Adipocyte (in vitro differentiated cells): ENCODE measurements around the gene IFNL1.
"Not testable (repeated sequence)": the region's sequence is repeated elsewhere in the genome, so short reads cannot be mapped to it uniquely, and the experiment has no call there.

Source experiments
- DNase-seq: peaks from one replicate; pipeline ENCODE4 v3.0.0-alpha.2; 2015; ENCODE audit warnings: low read depth
- H3K27me3 ChIP-seq: replicated peaks from 2 replicates; pipeline ENCODE4 v1.7.0; 2013; ENCODE audit warnings: mild to moderate bottlenecking, low read length, moderate library complexity; ENCODE audit not compliant: control insufficient read depth, insufficient read depth
- H3K36me3 ChIP-seq: 2 replicates; pipeline ENCODE4 v1.7.0; 2013; ENCODE audit warnings: low read length, mild to moderate bottlenecking, moderate library complexity; ENCODE audit not compliant: control insufficient read depth, insufficient read depth, severe bottlenecking
- H3K4me1 ChIP-seq: 2 replicates; pipeline ENCODE4 v1.7.0; 2013; ENCODE audit warnings: mild to moderate bottlenecking, low read length, moderate library complexity; ENCODE audit not compliant: control insufficient read depth, insufficient read depth
- H3K4me3 ChIP-seq: 2 replicates; pipeline ENCODE4 v1.7.0; 2013; ENCODE audit warnings: mild to moderate bottlenecking, low read length, moderate library complexity
- H3K9ac ChIP-seq: 2 replicates; pipeline ENCODE4 v1.7.0; 2013; ENCODE audit warnings: mild to moderate bottlenecking, low read length, moderate library complexity
- H3K9me3 ChIP-seq: 2 replicates; pipeline ENCODE4 v1.7.0; 2013; ENCODE audit warnings: mild to moderate bottlenecking, low read length, moderate library complexity; ENCODE audit not compliant: control insufficient read depth

Gene IFNL1

GRCh38 chr19:39340156-39340555 is 43.9 kb downstream of the IFNL1 start:
- not testable (repeated sequence) for H3K9ac ChIP-seq, H3K9me3 ChIP-seq, H3K36me3 ChIP-seq, H3K27me3 ChIP-seq, H3K4me3 ChIP-seq, DNase-seq
- H3K4me1 ChIP-seq: peaks cover 19% of the 10 kb centered on the region

GRCh38 chr19:39341129-39341718 is 45.0 kb downstream of the IFNL1 start:
- Histone ChIP-seq H3K36me3 (peaks cover 3% of the 10 kb centered on the region), H3K27me3 (no peaks in the 10 kb centered on the region), H3K4me1 (peaks cover 27% of the 10 kb centered on the region), H3K9ac (peak overlapping the region; percentile 94), H3K4me3 (peak overlapping the region; percentile 96), H3K9me3 (no peaks in the 10 kb centered on the region)
- DNase-seq: peak; percentile 67

GRCh38 chr19:39341719-39342604 is 45.8 kb downstream of the IFNL1 start, which contains the start of gene SAMD4B:
TSS of gene SAMD4B (plus strand) at chr19:39342421. CDS start at chr19:39356894, 14,473 bp downstream.
- H3K4me3 ChIP-seq: peak within 1 kb of the TSS; percentile 96
- peaks cover 31% of the 10 kb centered on the region for H3K4me1 ChIP-seq
- H3K9me3 ChIP-seq: no peaks in the 10 kb centered on the region
- peak within 1 kb of the TSS; percentile 94 for H3K9ac ChIP-seq
- H3K27me3 ChIP-seq: no peaks in the 10 kb centered on the region
- H3K36me3 ChIP-seq: peaks cover 3% of the 10 kb centered on the region
- DNase-seq: peak; percentile 99

GRCh38 chr19:39342647-39343305 is 46.6 kb downstream of the IFNL1 start:
- Histone ChIP-seq H3K4me3 (peak overlapping the region; percentile 90), H3K9me3 (no peaks in the 10 kb centered on the region), H3K27me3 (no peaks in the 10 kb centered on the region), H3K36me3 (peaks cover 3% of the 10 kb centered on the region), H3K4me1 (peaks cover 40% of the 10 kb centered on the region), H3K9ac (peak overlapping the region; percentile 91)
- peak; percentile 59 for DNase-seq

GRCh38 chr19:39345956-39346355 is 49.7 kb downstream of the IFNL1 start:
- H3K36me3 ChIP-seq: peaks cover 20% of the 10 kb centered on the region
- H3K27me3 ChIP-seq: no peaks in the 10 kb centered on the region
- peaks cover 42% of the 10 kb centered on the region for H3K4me1 ChIP-seq
- H3K4me3 ChIP-seq: no peak overlapping the region
- DNase-seq: no peak
- H3K9me3 ChIP-seq: no peaks in the 10 kb centered on the region
- no peak overlapping the region for H3K9ac ChIP-seq

GRCh38 chr19:39347332-39348164 is 51.3 kb downstream of the IFNL1 start:
- Histone ChIP-seq H3K4me1 (peaks cover 56% of the 10 kb centered on the region), H3K36me3 (peaks cover 26% of the 10 kb centered on the region), H3K9ac (peak overlapping the region; percentile 16), H3K9me3 (no peaks in the 10 kb centered on the region), H3K4me3 (peak overlapping the region; percentile 49), H3K27me3 (no peaks in the 10 kb centered on the region)
- DNase-seq: peak; percentile 35
